B cell (primary cell): Measurements from ENCODE around the gene ZIC5. TPM values are rescaled to one million over a fixed set of nuclear protein-coding genes. Genes with fewer than 3 reads are reported as not detected.

Experiments used
- ATAC-seq: fragments of 200-7000 bp; cut with Tn5 transposase; one replicate; pipeline ENCODE4 v1.10.0; 2021; ENCODE audit warnings: low read depth, mild to moderate bottlenecking, moderate number of reproducible peaks, moderate library complexity
- CTCF ChIA-PET: fragments of 350-600 bp; sonication (Branson Sonifier 250); formaldehyde crosslinking; loops from one replicate; lab custom pipeline; 2021; ENCODE audit warnings: antibody characterized with exemption, inconsistent platforms; lab: Charles Lee
- POLR2A ChIA-PET: fragments of 350-600 bp; sonication (Branson Sonifier 250); formaldehyde crosslinking; loops from one replicate; lab custom pipeline; 2021; ENCODE audit warnings: antibody characterized with exemption; lab: Charles Lee
- DNase-seq: peaks from one replicate; pipeline ENCODE4 v3.0.0; 2013
- H2AFZ ChIP-seq: 2 replicates; pipeline ENCODE4 v1.6.1; 2012; ENCODE audit warnings: mild to moderate bottlenecking, low read depth, low read length; ENCODE audit not compliant: insufficient read depth, poor library complexity, severe bottlenecking
- H3K27ac ChIP-seq, 2 donors: 1 replicate in 1 of 2; 2 replicates in 1 of 2; pipeline ENCODE4 v1.5.1; 2012 to 2013; ENCODE audit warnings: low read length in 2 of 2, mild to moderate bottlenecking in 2 of 2, moderate library complexity in 1 of 2
- H3K27me3 ChIP-seq, 4 experiments: fragments of 200-600 bp in 1 of 4; sonication (generic) in 1 of 4; replicated peaks in 1 of 4; 1 replicate in 2 of 4; 2 replicates in 2 of 4; pipeline versions ENCODE4 v1.6.1 to v1.7.0; 2013 to 2016; ENCODE audit warnings: low read length in 3 of 4, mild to moderate bottlenecking in 2 of 4, mixed read lengths in 1 of 4, moderate library complexity in 1 of 4; ENCODE audit not compliant: insufficient read depth in 4 of 4, control insufficient read depth in 3 of 4; ENCODE audit errors: control extremely low read depth in 1 of 4
- H3K36me3 ChIP-seq, 2 experiments: replicated peaks in 1 of 2; 1 replicate in 1 of 2; 2 replicates in 1 of 2; pipeline versions ENCODE4 v1.6.1 to v1.7.1; 2013; ENCODE audit warnings: low read length in 1 of 2; ENCODE audit not compliant: insufficient read depth in 2 of 2, control insufficient read depth in 1 of 2; ENCODE audit errors: control extremely low read depth in 1 of 2, extremely low read depth in 1 of 2
- H3K4me1 ChIP-seq, 2 donors: fragments of 200-600 bp in 1 of 2; sonication (generic) in 1 of 2; 1 replicate in 1 of 2; 2 replicates in 1 of 2; pipeline versions ENCODE4 v1.5.1 to v1.6.1; 2013 to 2017; ENCODE audit warnings: low read length in 2 of 2; ENCODE audit not compliant: control insufficient read depth in 2 of 2, insufficient read depth in 2 of 2
- H3K4me2 ChIP-seq: replicated peaks from 2 replicates; pipeline ENCODE3; 2012; ENCODE audit warnings: mild to moderate bottlenecking, low read depth, low read length; ENCODE audit not compliant: poor library complexity, severe bottlenecking
- H3K4me3 ChIP-seq, 5 experiments: fragments of 200-600 bp in 1 of 5; sonication (generic) in 1 of 5; 1 replicate in 3 of 5; 2 replicates in 2 of 5; pipeline versions ENCODE4 v1.5.1 to v1.7.0; 2011 to 2016; ENCODE audit warnings: low read length in 4 of 5, mild to moderate bottlenecking in 4 of 5, low read depth in 2 of 5, control low read depth in 1 of 5, moderate library complexity in 1 of 5; ENCODE audit not compliant: insufficient read depth in 1 of 5; ENCODE audit errors: control extremely low read depth in 1 of 5, extremely low read depth in 1 of 5
- H3K79me2 ChIP-seq: fragments of 200-600 bp; sonication (generic); one replicate; pipeline ENCODE4 v1.6.0; 2016; ENCODE audit warnings: low read length; ENCODE audit not compliant: control insufficient read depth, insufficient read depth
- H3K9ac ChIP-seq: fragments of 200-600 bp; sonication (generic); 2 replicates; pipeline ENCODE4 v1.6.1; 2017; ENCODE audit warnings: mild to moderate bottlenecking, low read length, moderate library complexity
- H3K9me3 ChIP-seq, 3 donors: one replicate each; pipeline versions ENCODE4 v1.6.1 to v1.7.1; 2013; ENCODE audit warnings: low read length in 2 of 3; ENCODE audit not compliant: control insufficient read depth in 2 of 3, insufficient read depth in 1 of 3; ENCODE audit errors: control extremely low read depth in 1 of 3
- H4K20me1 ChIP-seq: 2 replicates; pipeline ENCODE4 v1.6.0; 2012; ENCODE audit warnings: mild to moderate bottlenecking, low read length; ENCODE audit not compliant: insufficient read depth, control insufficient read depth, poor library complexity, severe bottlenecking
- H3K27ac Mint-ChIP-seq: one replicate; pipeline ENCODE4 v1.8.0; 2021; ENCODE audit warnings: mixed read lengths
- H3K27me3 Mint-ChIP-seq: one replicate; pipeline ENCODE4 v1.8.0; 2021; ENCODE audit warnings: mixed read lengths
- H3K4me1 Mint-ChIP-seq: one replicate; pipeline ENCODE4 v1.8.0; 2021; ENCODE audit warnings: mixed read lengths
- H3K4me3 Mint-ChIP-seq: one replicate; pipeline ENCODE4 v1.8.0; 2021; ENCODE audit warnings: mixed read lengths
- H3K9me3 Mint-ChIP-seq: one replicate; pipeline ENCODE4 v1.8.0; 2022; ENCODE audit warnings: mixed read lengths; ENCODE audit not compliant: insufficient read depth
- EZH2 ChIP-seq: IDR thresholded peaks from 2 replicates; pipeline ENCODE4 v1.6.1; 2012; ENCODE audit warnings: borderline replicate concordance, low read depth, mild to moderate bottlenecking, moderate library complexity, low read length; ENCODE audit not compliant: insufficient read depth, poor library complexity, severe bottlenecking
- WGBS: methylation state at CpG from one replicate; pipeline ENCODE4 v1.1.5; 2013; ENCODE audit warnings: missing lambda C conversion rate; ENCODE audit not compliant: insufficient coverage; 5-methylcytosine and 5-hydroxymethylcytosine counted together
- intact Hi-C: fragments of 100-400 bp; cut with micrococcal nuclease; formaldehyde crosslinking; loops from one replicate; pipeline ENCODE4 v1.10.0; 2022
- polyA plus RNA-seq: library from polyadenylated mRNA; depleted of rRNA; stranded (reverse); fragments of >200 nt; gene quantifications from 2 replicates; pipeline ENCODE4 v1.2.3, GENCODE V29; 2012
- total RNA-seq, 2 donors: library from RNA; stranded (reverse); fragments of 120-200 nt in 1 of 2; gene quantifications; 1 replicate in 1 of 2; 2 replicates in 1 of 2; pipeline versions ENCODE4 v1.2.3 to v1.2.4, GENCODE V29; 2013 to 2022
- TF ChIP-seq, protein P1 (sequence below): fragments of 200-600 bp; IDR thresholded peaks from one replicate; pipeline ENCODE4 v1.8.0; 2022; ENCODE audit warnings: antibody characterized with exemption, mild to moderate bottlenecking

The ZIC5 gene
- total and polyA plus RNA-seq, 2 donors (not counting 1 experiment from before 2014, with no cell fraction given), result not detected

DNA sequence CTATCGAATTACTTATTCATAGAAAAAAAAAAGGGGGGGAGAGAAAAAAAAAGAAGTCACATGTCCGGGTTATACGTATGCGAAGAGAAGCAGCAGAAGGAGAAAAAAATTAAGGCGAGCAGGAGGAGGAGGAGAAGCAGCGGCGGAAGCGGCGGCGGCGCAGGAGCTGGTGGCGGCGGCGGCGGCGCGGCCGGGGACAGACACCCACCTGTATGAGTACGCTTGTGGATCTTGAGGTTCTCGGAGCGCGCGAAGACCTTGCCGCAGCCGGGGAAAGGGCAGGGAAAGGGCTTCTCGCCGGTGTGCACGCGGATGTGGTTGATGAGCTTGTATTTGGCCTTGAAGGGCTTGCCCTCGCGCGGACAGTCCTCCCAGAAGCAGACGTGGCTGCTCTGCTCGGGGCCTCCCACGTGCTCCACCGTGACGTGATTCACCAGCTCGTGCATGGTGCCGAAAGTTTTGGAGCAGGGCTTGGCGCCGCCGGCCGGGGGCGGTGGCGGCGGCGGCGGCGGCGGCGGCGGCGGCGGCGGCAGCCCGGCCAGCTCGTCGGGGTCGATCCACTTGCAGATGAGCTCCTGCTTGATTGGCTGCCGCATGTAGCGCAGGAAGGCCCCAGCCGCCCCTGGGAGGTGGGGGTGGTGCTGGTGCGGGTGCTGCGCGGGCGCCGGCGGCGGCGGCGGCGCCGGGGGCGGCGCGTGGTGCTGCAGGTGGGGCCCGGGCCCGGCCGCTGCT is 1.5 kb downstream of the ZIC5 start:
- peak overlapping the region; percentile 83 for H3K4me3 Mint-ChIP-seq
- Histone ChIP-seq H3K4me3 (peak overlapping the region in 3 of 5 experiments; percentile 34 to 53 (median 46)), H3K27ac (no peak overlapping the region), H3K4me2 (peak overlapping the region; percentile 79), H3K9me3 (peaks cover 1 to 41% (median 28%) of the 10 kb centered on the region in 3 donors), H4K20me1 (no peaks in the 10 kb centered on the region), H3K27me3 (peaks cover 0 to 84% (median 75%) of the 10 kb centered on the region in 4 experiments), H3K79me2 (no peaks in the 10 kb centered on the region), H3K4me1 (peaks cover 29 to 53% of the 10 kb centered on the region in 2 donors), H3K9ac (peak overlapping the region; percentile 54), H2AFZ (peak overlapping the region; percentile 63), H3K36me3 (no peaks in the 10 kb centered on the region)
- POLR2A ChIA-PET, result no interaction called here
- peak overlapping the region; percentile 71 for H3K27ac Mint-ChIP-seq
- H3K4me1 Mint-ChIP-seq, result peaks cover 20% of the 10 kb centered on the region
- peaks cover 66% of the 10 kb centered on the region for H3K27me3 Mint-ChIP-seq
- intact Hi-C loops, result loop anchor here (2.0 to 10.0 kb wide), 2 partner anchors 13 to 525 kb away; no protein-coding TSS in a partner anchor
- WGBS, result 3% methylated on average over 72 of the region's 79 CpGs
- DNase-seq (peak; percentile 65), ATAC-seq (peak; percentile 41)
- CTCF ChIA-PET, result no interaction called here
- peaks cover 3% of the 10 kb centered on the region for H3K9me3 Mint-ChIP-seq
- no peak for TF ChIP-seq EZH2
- TF ChIP-seq, protein P1, sequence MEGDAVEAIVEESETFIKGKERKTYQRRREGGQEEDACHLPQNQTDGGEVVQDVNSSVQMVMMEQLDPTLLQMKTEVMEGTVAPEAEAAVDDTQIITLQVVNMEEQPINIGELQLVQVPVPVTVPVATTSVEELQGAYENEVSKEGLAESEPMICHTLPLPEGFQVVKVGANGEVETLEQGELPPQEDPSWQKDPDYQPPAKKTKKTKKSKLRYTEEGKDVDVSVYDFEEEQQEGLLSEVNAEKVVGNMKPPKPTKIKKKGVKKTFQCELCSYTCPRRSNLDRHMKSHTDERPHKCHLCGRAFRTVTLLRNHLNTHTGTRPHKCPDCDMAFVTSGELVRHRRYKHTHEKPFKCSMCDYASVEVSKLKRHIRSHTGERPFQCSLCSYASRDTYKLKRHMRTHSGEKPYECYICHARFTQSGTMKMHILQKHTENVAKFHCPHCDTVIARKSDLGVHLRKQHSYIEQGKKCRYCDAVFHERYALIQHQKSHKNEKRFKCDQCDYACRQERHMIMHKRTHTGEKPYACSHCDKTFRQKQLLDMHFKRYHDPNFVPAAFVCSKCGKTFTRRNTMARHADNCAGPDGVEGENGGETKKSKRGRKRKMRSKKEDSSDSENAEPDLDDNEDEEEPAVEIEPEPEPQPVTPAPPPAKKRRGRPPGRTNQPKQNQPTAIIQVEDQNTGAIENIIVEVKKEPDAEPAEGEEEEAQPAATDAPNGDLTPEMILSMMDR, result no peak

DNA sequence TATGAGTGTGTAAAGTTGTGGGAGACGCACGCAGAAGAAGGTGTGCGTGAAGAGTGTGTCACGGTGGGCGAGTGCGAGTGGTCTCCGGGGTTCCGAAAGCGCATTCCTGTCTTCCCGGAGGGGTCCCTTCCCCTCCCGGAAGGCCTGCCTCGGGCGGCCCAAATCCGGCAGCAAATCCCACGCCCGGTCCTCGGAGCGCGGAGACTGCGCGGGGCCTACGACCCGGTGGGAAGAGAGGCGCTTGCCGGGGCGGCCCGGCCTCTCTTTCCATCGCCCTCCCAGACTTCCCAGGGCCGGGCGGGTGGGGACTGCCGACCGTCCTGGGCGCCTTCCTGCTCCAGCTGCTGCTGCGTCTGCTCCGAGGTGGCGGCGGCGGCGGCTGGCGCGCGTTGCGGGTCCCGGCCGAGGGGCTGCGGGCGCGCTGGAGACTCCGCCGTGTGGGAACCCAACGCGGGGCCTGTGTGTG is 2.1 kb downstream of the ZIC5 start:
- TF ChIP-seq, protein P1, result no peak
- no peak for TF ChIP-seq EZH2
- no peak for DNase-seq
- Histone ChIP-seq H3K9me3 (peaks cover 1 to 35% (median 23%) of the 10 kb centered on the region in 3 donors), H3K9ac (no peak overlapping the region), H3K27ac (no peak overlapping the region), H3K4me2 (peak overlapping the region; percentile 79), H2AFZ (peak overlapping the region; percentile 63), H3K4me1 (peaks cover 29 to 49% of the 10 kb centered on the region in 2 donors), H3K27me3 (peaks cover 0 to 78% (median 72%) of the 10 kb centered on the region in 4 experiments), H4K20me1 (no peaks in the 10 kb centered on the region), H3K79me2 (no peaks in the 10 kb centered on the region), H3K4me3 (peak overlapping the region in 3 of 5 experiments; percentile 34 to 53 (median 46)), H3K36me3 (no peaks in the 10 kb centered on the region)
- CTCF ChIA-PET, result no interaction called here
- Mint-ChIP-seq H3K27ac (peak overlapping the region; percentile 74), H3K4me3 (peak overlapping the region; percentile 88), H3K27me3 (peaks cover 66% of the 10 kb centered on the region), H3K9me3 (peaks cover 3% of the 10 kb centered on the region), H3K4me1 (peaks cover 20% of the 10 kb centered on the region)
- WGBS, result 11% methylated on average over 49 of the region's 52 CpGs
- no peak for ATAC-seq
- intact Hi-C loops, result loop anchor here (2.0 kb wide), 1 partner anchor 13 kb away; no protein-coding TSS in a partner anchor
- POLR2A ChIA-PET, result no interaction called here
